VCaP (cell line): Measurements from ENCODE around the gene NSF.

Experiments used
- H3K27ac ChIP-seq: fragments of 450-650 bp; 2 replicates; pipeline ENCODE4 v1.5.1; 2017
- TF ChIP-seq, protein P1 (sequence below): fragments of 450-650 bp; conservative IDR thresholded peaks from 2 replicates; pipeline ENCODE4 v1.5.1; 2017; ENCODE audit warnings: mild to moderate bottlenecking, moderate library complexity

Gene NSF

DNA sequence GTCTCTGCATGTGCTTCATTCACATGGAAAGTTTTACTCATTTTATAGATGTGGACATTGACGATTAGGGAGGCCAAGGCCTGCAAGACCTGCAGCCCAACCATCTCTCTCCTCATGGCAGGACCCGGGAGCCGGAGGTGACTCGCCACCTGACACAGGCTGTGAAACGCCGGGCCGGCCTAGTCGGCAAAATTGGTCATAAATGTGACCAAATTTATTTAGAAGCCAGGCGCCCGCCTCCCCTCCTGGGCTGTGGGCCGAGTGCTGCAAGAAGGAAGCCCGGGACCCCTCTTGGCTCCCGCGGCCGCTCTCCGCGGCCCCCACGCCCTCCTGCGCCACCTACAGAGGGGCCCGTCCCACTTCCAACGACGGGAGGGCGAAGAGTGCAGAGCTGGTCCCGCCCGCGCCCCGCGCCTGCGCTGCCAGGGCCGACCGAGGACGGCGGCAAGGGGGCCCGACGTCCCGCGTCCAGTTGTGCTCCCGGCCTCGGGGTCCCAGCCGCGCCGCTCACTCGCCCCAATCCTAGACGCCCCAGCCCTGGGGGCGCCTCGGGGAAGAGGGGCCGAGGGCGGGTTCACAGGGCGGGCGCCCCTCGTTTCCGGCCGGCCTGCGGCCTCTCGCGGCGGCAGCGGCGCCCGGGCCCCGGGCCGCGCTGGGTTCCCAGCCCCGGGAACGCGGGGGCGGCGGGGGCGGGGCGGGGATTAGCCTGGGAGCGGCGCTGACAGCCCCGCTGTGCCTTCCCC is 180.5 kb downstream of the NSF start:
- TF ChIP-seq, protein P1, sequence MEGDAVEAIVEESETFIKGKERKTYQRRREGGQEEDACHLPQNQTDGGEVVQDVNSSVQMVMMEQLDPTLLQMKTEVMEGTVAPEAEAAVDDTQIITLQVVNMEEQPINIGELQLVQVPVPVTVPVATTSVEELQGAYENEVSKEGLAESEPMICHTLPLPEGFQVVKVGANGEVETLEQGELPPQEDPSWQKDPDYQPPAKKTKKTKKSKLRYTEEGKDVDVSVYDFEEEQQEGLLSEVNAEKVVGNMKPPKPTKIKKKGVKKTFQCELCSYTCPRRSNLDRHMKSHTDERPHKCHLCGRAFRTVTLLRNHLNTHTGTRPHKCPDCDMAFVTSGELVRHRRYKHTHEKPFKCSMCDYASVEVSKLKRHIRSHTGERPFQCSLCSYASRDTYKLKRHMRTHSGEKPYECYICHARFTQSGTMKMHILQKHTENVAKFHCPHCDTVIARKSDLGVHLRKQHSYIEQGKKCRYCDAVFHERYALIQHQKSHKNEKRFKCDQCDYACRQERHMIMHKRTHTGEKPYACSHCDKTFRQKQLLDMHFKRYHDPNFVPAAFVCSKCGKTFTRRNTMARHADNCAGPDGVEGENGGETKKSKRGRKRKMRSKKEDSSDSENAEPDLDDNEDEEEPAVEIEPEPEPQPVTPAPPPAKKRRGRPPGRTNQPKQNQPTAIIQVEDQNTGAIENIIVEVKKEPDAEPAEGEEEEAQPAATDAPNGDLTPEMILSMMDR = 0 out of 2 replicates have a peak, but pooled peaks have one; percentile 7
- peak overlapping the region; percentile 84 for H3K27ac ChIP-seq

DNA sequence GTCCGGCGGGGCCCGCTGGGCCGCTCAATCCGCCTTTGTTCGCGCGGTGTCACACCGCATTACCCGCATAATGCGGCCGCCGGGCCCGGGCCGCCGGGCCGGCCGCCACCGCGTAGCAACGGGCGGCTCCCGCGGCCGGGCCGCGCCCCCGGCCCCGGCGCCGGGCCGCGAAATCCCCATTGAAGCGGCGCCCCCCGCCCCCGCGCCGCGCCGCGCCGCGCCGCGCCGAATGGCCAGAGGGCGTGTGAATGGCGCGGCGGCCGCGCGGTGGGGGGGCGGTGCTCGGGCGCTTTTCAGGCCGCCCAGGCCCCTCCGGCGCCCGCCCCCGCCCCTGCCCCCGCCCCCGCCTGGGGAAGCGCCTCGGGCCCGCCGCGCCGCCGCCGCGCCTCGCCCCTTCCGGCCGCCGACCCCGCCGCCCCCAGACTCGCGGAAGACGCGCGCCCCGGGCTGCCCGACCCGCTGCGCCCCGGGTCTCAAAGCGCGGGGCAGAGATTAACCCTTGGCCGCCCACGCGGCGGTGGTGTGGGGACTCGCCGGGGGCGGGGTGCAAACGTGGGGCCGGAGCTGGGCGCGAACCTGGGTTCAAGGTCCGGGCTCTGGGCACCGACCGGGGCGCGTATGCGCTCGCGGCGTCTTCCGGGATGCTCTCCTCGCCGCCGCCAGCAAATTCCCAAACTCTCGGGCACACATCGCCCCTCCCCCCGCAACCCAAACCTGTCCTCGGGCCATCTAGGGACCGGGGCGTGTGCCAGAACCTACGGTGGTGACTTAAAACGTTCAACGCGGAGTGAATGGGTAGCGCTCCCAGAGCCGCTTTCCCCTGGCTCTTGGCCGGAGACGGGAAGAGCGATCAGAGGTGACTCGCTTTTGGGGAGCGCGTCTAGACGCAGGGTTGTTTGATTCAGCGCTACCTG is 181.3 kb downstream of the NSF start:
- H3K27ac ChIP-seq = peak overlapping the region; percentile 84
- TF ChIP-seq, protein P1 = no peak

DNA sequence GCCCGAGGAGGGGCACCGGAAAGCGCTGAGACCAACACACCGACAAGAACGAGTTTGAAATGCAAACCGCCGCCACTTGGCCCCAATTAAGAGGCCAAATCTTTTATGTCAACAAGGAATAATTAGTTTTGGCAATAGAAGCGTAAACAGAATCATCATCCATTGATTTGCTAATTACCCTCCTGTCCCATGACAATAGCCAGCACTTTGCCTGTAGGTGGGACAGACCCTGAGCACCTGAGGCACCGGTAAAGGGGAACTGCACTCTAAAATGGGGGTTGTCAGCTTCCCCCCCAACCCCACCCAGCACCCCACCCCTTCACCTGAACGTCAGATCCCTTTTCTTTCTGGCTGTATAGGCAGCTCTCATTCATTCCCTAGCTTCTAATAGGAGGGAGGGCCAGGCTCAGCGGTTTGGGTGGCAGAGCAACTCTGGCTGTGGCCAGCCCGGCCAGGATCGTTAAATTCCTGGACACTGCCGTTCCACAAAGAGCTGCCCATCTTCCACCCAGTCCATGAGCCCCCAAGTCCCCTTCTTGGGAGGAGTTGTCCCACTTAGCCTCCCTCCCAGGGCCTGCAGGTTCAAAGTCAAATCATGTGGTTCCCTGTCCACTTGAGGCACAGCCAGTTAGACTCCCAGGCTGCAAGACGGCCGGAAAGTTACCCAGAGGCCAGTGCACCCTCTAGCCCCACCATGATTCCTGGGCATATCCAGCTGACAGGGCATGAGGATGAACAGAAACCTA is 182.2 kb downstream of the NSF start:
- TF ChIP-seq, protein P1 = no peak
- H3K27ac ChIP-seq = peak overlapping the region; percentile 84

DNA sequence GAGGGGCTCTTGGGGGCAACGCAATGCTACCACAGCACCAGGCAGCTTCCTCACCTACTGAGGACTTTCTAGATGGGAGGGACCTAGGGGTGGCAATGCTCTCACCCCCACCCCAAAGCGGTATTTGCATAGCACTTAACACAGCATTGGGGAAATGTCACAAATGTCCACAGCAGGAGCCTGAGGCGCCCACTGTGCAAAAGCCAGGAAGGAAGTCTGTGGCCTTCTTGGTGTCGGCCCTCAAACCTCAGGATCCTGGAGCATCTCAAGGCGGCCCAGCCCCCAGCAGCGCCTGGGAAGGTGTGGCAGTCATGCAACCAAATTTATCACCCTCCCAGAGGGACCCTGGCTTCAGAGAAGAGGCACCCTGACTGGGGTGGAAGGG is 182.7 kb downstream of the NSF start:
- no peak overlapping the region for H3K27ac ChIP-seq
- TF ChIP-seq, protein P1 = no peak

DNA sequence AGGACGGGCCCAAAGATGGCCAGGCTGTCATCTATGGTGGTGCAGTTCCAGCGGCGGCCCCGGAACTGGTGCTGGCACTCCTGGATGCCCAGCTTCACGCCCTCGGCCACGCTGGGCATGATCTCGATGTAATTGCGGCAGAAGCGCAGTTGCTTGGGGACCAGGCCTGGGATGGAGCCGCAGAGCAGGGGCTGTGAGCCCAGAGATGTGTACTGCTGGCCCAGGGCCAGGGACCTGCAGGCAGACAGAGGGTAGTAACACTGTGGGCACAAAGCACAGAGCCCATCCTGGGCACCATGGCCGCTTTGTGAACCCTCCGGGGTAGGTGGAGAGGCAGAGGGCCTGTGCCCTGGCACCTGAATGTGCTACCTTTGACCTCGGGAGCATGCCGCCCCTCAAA is 183.2 kb downstream of the NSF start:
- H3K27ac ChIP-seq = no peak overlapping the region
- TF ChIP-seq, protein P1 = no peak

DNA sequence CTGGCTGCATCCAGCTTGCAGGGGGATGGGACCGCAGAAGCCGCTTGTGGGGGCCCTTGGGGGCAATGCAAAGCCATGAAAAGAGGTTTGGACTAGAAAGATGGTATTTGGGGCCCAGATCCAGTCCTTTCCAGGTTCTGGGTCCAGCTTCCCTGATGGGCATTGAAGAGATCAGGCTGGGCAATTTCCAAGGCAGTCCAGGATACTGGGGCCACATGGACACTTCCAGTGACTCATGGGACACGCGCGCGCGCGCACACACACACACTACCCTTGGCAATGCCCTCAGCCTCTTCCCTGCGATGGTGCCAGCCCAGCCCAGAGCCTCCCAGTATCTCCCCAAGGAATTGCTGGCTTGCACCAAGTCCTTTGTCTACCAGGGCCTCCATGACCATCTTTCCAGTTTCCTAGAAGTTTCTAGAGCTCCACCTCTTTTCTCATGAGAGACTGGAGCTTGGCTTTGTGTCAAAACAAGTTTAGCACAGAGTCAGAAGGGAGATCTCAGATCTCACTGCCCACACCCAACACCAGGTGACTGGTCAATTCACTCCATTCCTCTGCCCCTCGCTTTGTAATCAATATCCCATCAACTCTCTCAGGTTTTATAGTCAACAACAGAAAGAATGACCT is 183.8 kb downstream of the NSF start:
- no peak overlapping the region for H3K27ac ChIP-seq
- TF ChIP-seq, protein P1 = no peak
